GM20000 (cell line): ENCODE results near the gene BRD2.

Experiments
- DNase-seq: peaks from one replicate; pipeline ENCODE4 v3.0.0; 2012; ENCODE audit warnings: low spot score
- TF ChIP-seq, protein P1 (sequence below): IDR thresholded peaks from 2 replicates; pipeline ENCODE4 v1.5.1; 2012; ENCODE audit warnings: mild to moderate bottlenecking, control low read depth; ENCODE audit errors: extremely low read depth, missing control alignments

The BRD2 gene

DNA sequence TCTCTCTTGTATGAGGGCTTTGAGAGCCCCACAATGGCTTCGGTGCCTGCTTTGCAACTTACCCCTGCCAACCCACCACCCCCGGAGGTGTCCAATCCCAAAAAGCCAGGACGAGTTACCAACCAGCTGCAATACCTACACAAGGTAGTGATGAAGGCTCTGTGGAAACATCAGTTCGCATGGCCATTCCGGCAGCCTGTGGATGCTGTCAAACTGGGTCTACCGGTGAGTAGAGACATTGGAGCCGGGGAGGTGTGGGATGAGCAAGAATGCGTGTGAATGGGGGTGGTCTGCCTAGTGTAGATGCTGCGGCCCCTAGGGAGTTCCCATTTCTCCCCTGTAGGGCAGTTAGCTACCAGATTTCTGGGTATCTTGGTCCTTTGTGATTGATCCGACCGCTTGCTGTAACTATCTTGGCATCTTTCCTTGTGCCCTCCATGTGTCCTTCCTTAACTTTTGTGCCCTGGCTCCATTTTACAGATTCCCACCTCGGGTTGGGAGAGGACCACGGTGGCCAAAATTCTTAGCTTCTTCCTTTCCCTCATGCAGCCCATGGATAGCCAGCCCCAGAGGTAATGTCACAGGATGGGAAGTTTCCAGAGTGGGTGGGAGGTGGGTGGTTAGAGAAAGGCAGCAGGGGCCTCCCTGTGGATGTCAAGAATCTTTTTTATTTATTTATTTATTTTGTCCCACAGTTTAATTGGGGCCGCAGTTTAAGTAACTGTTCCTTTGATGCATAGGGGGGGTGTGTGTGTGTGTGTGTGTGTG lies 6.3 kb downstream of the BRD2 start:
- TF ChIP-seq, protein P1, sequence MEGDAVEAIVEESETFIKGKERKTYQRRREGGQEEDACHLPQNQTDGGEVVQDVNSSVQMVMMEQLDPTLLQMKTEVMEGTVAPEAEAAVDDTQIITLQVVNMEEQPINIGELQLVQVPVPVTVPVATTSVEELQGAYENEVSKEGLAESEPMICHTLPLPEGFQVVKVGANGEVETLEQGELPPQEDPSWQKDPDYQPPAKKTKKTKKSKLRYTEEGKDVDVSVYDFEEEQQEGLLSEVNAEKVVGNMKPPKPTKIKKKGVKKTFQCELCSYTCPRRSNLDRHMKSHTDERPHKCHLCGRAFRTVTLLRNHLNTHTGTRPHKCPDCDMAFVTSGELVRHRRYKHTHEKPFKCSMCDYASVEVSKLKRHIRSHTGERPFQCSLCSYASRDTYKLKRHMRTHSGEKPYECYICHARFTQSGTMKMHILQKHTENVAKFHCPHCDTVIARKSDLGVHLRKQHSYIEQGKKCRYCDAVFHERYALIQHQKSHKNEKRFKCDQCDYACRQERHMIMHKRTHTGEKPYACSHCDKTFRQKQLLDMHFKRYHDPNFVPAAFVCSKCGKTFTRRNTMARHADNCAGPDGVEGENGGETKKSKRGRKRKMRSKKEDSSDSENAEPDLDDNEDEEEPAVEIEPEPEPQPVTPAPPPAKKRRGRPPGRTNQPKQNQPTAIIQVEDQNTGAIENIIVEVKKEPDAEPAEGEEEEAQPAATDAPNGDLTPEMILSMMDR: no peak

DNA sequence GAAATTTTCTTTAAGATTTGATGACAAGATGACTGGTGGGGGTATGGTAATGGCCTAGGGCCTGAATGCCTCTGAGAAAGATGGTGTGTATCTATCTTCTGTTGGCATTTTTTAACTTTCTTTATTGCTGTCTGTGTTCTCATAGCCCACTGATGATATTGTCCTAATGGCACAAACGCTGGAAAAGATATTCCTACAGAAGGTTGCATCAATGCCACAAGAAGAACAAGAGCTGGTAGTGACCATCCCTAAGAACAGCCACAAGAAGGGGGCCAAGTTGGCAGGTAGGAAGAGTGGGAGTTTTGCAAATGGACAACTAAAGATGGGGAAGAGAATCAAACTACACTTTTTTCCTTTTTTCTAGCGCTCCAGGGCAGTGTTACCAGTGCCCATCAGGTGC lies 7.5 kb downstream of the BRD2 start:
- TF ChIP-seq, protein P1: no peak
- DNase-seq: no peak

More for the DNA sequence above, 6.3 kb downstream of the BRD2 start:
- no peak for DNase-seq

DNA sequence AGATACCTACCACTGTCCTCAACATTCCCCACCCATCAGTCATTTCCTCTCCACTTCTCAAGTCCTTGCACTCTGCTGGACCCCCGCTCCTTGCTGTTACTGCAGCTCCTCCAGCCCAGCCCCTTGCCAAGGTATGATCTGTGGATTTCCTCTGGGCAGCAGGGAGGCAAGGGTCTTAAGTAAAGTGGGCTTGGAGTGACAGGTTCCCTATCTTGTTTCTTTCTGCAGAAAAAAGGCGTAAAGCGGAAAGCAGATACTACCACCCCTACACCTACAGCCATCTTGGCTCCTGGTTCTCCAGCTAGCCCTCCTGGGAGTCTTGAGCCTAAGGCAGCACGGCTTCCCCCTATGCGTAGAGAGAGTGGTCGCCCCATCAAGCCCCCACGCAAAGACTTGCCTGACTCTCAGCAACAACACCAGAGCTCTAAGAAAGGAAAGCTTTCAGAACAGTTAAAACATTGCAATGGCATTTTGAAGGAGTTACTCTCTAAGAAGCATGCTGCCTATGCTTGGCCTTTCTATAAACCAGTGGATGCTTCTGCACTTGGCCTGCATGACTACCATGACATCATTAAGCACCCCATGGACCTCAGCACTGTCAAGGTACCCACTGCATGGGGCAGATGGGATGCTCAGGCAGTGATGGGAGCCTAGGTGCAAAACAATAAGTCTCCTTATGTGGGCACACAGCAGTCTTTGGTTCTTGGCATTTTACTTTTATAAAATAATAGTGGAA lies 8.1 kb downstream of the BRD2 start:
- no peak for DNase-seq
- TF ChIP-seq, protein P1: no peak

DNA sequence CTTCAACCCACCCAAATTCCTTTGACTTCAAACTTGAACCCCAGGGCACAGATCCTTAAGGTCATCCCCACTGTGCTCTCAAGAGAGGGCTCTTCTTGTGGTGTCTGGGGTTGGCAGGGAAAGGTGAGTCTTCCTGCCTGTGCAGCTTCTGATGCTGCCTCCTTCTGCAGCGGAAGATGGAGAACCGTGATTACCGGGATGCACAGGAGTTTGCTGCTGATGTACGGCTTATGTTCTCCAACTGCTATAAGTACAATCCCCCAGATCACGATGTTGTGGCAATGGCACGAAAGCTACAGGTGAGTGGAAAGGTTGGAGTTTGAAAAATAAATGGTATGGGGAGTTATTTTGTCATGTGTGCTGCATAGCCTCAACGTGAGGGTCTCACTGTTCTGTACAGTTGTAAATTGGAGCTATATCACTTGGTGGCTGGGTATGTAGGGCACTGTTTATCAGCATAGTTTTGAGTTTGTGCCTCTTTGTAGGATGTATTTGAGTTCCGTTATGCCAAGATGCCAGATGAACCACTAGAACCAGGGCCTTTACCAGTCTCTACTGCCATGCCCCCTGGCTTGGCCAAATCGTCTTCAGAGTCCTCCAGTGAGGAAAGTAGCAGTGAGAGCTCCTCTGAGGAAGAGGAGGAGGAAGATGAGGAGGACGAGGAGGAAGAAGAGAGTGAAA lies 9.0 kb downstream of the BRD2 start:
- no peak for DNase-seq
- TF ChIP-seq, protein P1: no peak

DNA sequence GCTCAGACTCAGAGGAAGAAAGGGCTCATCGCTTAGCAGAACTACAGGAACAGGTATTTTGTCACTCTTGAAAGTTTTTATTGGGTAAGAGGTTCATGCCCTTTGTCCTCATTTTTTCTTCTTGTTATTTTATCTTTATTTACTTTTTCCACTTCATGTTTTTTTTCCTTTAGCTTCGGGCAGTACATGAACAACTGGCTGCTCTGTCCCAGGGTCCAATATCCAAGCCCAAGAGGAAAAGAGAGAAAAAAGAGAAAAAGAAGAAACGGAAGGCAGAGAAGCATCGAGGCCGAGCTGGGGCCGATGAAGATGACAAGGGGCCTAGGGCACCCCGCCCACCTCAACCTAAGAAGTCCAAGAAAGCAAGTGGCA lies 9.5 kb downstream of the BRD2 start:
- no peak for DNase-seq
- TF ChIP-seq, protein P1: no peak

DNA sequence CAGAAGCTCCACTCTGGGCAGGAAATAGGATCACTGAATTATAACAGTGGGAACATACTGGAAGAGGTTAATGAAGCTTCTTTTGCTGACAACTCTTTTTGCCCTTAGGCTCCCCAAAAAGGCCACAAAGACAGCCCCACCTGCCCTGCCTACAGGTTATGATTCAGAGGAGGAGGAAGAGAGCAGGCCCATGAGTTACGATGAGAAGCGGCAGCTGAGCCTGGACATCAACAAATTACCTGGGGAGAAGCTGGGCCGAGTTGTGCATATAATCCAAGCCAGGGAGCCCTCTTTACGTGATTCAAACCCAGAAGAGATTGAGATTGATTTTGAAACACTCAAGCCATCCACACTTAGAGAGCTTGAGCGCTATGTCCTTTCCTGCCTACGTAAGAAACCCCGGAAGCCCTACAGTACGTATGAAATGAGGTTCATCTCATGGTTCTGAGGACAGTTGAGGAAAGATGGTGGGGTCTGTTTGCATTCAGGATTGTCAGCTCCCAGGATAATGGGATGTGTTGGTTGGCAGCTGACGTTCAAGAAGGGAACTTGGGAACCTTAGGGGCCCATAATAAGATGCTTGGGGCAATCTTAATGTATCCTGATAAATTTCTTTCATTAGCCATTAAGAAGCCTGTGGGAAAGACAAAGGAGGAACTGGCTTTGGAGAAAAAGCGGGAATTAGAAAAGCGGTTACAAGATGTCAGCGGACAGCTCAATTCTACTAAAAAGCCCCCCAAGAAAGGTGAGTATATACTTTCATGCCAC lies 11.5 kb downstream of the BRD2 start:
- DNase-seq: no peak
- TF ChIP-seq, protein P1: no peak
